Caco-2 (cell line): ENCODE data around the gene ZBTB5. TPM values are rescaled to one million over a fixed set of nuclear protein-coding genes. Genes with fewer than 3 reads are reported as not detected.
"Not testable (repeated sequence)": the region's sequence is repeated elsewhere in the genome, so short reads cannot be mapped to it uniquely, and the experiment has no call there.

Experiments used
- BruUV-seq: library from RNA; stranded (reverse); fragments of 400-500 nt; replicated peaks from 2 replicates; lab custom pipeline; 2021; lab: Mats Ljungman, UMichigan
- CTCF ChIA-PET: fragments of 300-600 bp; sonication (Branson Sonifier 250); formaldehyde crosslinking; loops from one replicate; lab custom pipeline; 2022; ENCODE audit warnings: antibody characterized with exemption; lab: Charles Lee
- POLR2A ChIA-PET: fragments of 300-600 bp; sonication (Branson Sonifier 250); formaldehyde crosslinking; loops from one replicate; lab custom pipeline; 2022; ENCODE audit warnings: antibody characterized with exemption; lab: Charles Lee
- DNase-seq, 2 experiments: peaks; one replicate each; pipeline versions ENCODE4 v3.0.0 to v3.0.0-alpha.2; 2020 to 2022
- H3K27me3 ChIP-seq: replicated peaks from 2 replicates; pipeline ENCODE4 v1.6.0; 2011; ENCODE audit warnings: low read length; ENCODE audit not compliant: control insufficient read depth, insufficient read depth
- H3K36me3 ChIP-seq: 2 replicates; pipeline ENCODE4 v1.5.1; 2011; ENCODE audit warnings: low read length; ENCODE audit not compliant: control insufficient read depth, insufficient read depth
- H3K4me1 ChIP-seq: fragments of 250-450 bp; sonication (Bioruptor Pico); 2 replicates; pipeline ENCODE4 v1.5.1; 2020; ENCODE audit warnings: mild to moderate bottlenecking
- H3K4me3 ChIP-seq: 2 replicates; pipeline ENCODE4 v1.5.1; 2011; ENCODE audit warnings: low read depth, mild to moderate bottlenecking, control low read depth, low read length
- H3K9me3 ChIP-seq: fragments of 250-450 bp; sonication (Bioruptor Pico); 2 replicates; pipeline ENCODE4 v1.5.1; 2020; ENCODE audit warnings: mild to moderate bottlenecking, moderate library complexity
- H3K27ac Mint-ChIP-seq: one replicate; pipeline ENCODE4 v1.8.0; 2022; ENCODE audit warnings: mixed read lengths; ENCODE audit not compliant: unreplicated experiment
- H3K27me3 Mint-ChIP-seq: one replicate; pipeline ENCODE4 v1.8.0; 2022; ENCODE audit warnings: mixed read lengths; ENCODE audit not compliant: insufficient read depth, unreplicated experiment
- H3K36me3 Mint-ChIP-seq: one replicate; pipeline ENCODE4 v1.8.0; 2022; ENCODE audit warnings: mild to moderate bottlenecking, mixed read lengths; ENCODE audit not compliant: insufficient read depth, unreplicated experiment
- H3K4me1 Mint-ChIP-seq: one replicate; pipeline ENCODE4 v1.8.0; 2022; ENCODE audit warnings: low read depth, mixed read lengths; ENCODE audit not compliant: unreplicated experiment
- H3K4me3 Mint-ChIP-seq: one replicate; pipeline ENCODE4 v1.8.0; 2022; ENCODE audit warnings: mild to moderate bottlenecking, moderate library complexity, mixed read lengths; ENCODE audit not compliant: unreplicated experiment
- H3K9me3 Mint-ChIP-seq: one replicate; pipeline ENCODE4 v1.8.0; 2022; ENCODE audit warnings: mixed read lengths; ENCODE audit not compliant: unreplicated experiment
- CTCF ChIP-seq, 2 experiments: fragments of 200-600 bp in 1 of 2; IDR thresholded peaks; 1 replicate in 1 of 2; 2 replicates in 1 of 2; pipeline versions ENCODE4 v1.5.1 to v1.8.0; 2011 to 2022; ENCODE audit warnings: antibody characterized with exemption in 1 of 2, control low read depth in 1 of 2, inconsistent platforms in 1 of 2, low read depth in 1 of 2, low read length in 1 of 2, mild to moderate bottlenecking in 1 of 2, moderate library complexity in 1 of 2; ENCODE audit not compliant: insufficient read depth in 1 of 2, severe bottlenecking in 1 of 2, unreplicated experiment in 1 of 2
- intact Hi-C: fragments of 100-400 bp; cut with micrococcal nuclease; formaldehyde crosslinking; loops from one replicate; pipeline ENCODE4 v1.10.0; 2022; ENCODE audit not compliant: unreplicated experiment
- total RNA-seq: library from RNA; stranded (reverse); gene quantifications from 2 replicates; pipeline ENCODE4 v1.2.3, GENCODE V29; 2022

ZBTB5 gene
- total RNA-seq, 1 experiment from 2014 or later: 13.2 TPM

DNA sequence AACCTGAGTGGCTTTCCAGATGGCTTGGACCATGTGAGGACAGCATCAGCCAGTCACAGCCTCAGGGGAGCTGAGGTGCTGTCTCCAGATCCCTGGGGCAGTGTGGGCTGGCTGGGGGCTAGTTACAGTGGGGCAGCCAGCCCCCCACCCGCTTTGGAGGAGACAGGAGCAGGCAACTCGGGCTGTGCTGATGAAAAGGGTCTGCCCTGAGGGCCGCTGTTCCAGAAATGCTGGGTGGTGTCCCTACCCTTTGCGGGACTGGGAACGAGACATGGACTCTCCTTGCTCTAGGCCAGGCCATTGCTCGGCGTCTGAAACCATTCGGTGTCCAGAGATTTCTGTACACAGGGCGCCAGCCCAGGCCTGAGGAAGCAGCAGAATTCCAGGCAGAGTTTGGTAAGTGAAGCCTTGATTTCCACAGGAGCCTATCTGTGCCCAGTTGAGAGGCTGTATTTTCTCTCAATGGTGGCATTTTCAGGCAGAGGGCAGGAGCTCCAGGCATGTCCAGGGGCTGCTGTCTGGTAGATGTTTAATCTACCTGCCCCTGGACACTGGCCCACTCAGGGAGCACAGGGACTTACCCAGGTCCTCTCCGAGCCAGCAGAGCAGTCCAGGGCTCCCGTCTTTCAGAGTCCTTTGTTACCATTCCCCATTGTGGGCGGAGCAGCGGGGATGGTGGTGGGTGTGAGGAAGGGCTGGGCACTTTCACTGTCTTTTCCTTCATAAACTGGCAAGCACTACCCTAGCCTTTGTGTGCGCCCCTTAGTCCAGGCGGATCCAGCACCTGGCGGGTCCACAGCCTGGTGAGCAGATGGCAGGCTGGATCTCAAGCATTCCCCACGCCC is 35.6 kb downstream of the ZBTB5 start:
- Histone ChIP-seq H3K4me1 (peaks cover 7% of the 10 kb centered on the region; the same call in 1 of the 2 replicates), H3K27me3 (no peaks in the 10 kb centered on the region), H3K9me3 (no peaks in the 10 kb centered on the region), H3K36me3 (peaks cover 6% of the 10 kb centered on the region), H3K4me3 (no peak overlapping the region)
- Mint-ChIP-seq H3K36me3 (peaks cover 64% of the 10 kb centered on the region), H3K4me1 (no peaks in the 10 kb centered on the region), H3K4me3 (no peak overlapping the region), H3K27ac (no peak overlapping the region), H3K27me3 (no peaks in the 10 kb centered on the region), H3K9me3 (no peaks in the 10 kb centered on the region)
- intact Hi-C loops: loop anchor here (2.0 kb wide), 1 partner anchor 15 kb away; no protein-coding TSS in a partner anchor
- DNase-seq: no peak
- ChIA-PET POLR2A (interaction anchor here (0.6 kb wide), 1 partner anchor 22 kb away, joined by 4 read pairs; no protein-coding TSS in a partner anchor), CTCF (interaction anchor here (0.9 kb wide), 1 partner anchor 562 kb away, joined by 3 read pairs; no protein-coding TSS in a partner anchor)
- BruUV-seq: no TSS peak
- TF ChIP-seq CTCF (IDR thresholded peaks at IDR 0.05; ENCODE audit: insufficient read depth in 1 of 2, low read depth in 1 of 2, low read length in 1 of 2, severe bottlenecking in 1 of 2, unreplicated experiment in 1 of 2): no peak

- Histone ChIP-seq H3K9me3 (no peaks in the 10 kb centered on the region), H3K36me3 (peaks cover 6% of the 10 kb centered on the region), H3K4me3 (no peak overlapping the region), H3K4me1 (peaks cover 12% of the 10 kb centered on the region; the same call in 1 of the 2 replicates), H3K27me3 (no peaks in the 10 kb centered on the region)
- POLR2A ChIA-PET: interaction anchor here (0.5 kb wide), 1 partner anchor 23 kb away, joined by 3 read pairs; no protein-coding TSS in a partner anchor
- no peak for TF ChIP-seq CTCF (IDR thresholded peaks at IDR 0.05; ENCODE audit: insufficient read depth in 1 of 2, low read depth in 1 of 2, low read length in 1 of 2, severe bottlenecking in 1 of 2, unreplicated experiment in 1 of 2)
- peaks cover 53% of the 10 kb centered on the region for H3K36me3 Mint-ChIP-seq
- peaks cover 7% of the 10 kb centered on the region for H3K4me1 Mint-ChIP-seq
- H3K27ac Mint-ChIP-seq: no peak overlapping the region
- no peak overlapping the region for H3K4me3 Mint-ChIP-seq
- no peak for DNase-seq
- no peaks in the 10 kb centered on the region for H3K9me3 Mint-ChIP-seq
- CTCF ChIA-PET: no interaction called here
- intact Hi-C loops: no loop called here
- no peaks in the 10 kb centered on the region for H3K27me3 Mint-ChIP-seq
- no TSS peak for BruUV-seq
Measured at GRCh38 chr9:37428345-37428744, 36.9 kb downstream of the ZBTB5 start.

- Histone ChIP-seq H3K9me3 (no peaks in the 10 kb centered on the region), H3K4me1 (peaks cover 15% of the 10 kb centered on the region; the same call in 1 of the 2 replicates), H3K4me3 (no peak overlapping the region), H3K27me3 (no peaks in the 10 kb centered on the region), H3K36me3 (peaks cover 6% of the 10 kb centered on the region)
- H3K9me3 Mint-ChIP-seq: no peaks in the 10 kb centered on the region
- no peak overlapping the region for H3K27ac Mint-ChIP-seq
- ChIA-PET POLR2A (no interaction called here), CTCF (no interaction called here)
- no peak overlapping the region for H3K4me3 Mint-ChIP-seq
- no peak for TF ChIP-seq CTCF (IDR thresholded peaks at IDR 0.05; ENCODE audit: insufficient read depth in 1 of 2, low read depth in 1 of 2, low read length in 1 of 2, severe bottlenecking in 1 of 2, unreplicated experiment in 1 of 2)
- BruUV-seq: no TSS peak
- DNase-seq: no peak
- peaks cover 11% of the 10 kb centered on the region for H3K4me1 Mint-ChIP-seq
- H3K36me3 Mint-ChIP-seq: peaks cover 38% of the 10 kb centered on the region
- intact Hi-C loops: no loop called here
- no peaks in the 10 kb centered on the region for H3K27me3 Mint-ChIP-seq
Measured at GRCh38 chr9:37426846-37427245, 38.4 kb downstream of the ZBTB5 start.

DNA sequence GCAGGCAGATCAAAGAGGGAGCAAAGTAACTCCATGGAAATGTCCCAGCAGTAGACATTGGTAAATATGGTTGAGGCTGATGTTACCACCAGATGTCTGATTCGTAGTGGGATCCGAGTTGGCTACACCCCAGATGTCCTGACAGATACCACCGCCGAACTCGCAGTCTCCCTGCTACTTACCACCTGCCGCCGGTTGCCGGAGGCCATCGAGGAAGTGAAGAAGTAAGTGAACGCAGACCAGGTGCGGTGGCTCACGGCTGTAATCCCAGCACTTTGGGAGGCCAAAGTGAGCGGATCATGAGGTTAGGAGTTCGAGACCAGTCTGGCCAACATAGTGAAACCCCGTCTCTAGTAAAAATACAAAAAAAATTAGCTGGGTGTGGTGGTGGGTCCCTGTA is 38.8 kb downstream of the ZBTB5 start:
- peaks cover 20% of the 10 kb centered on the region; the same call in 1 of the 2 replicates for H3K4me1 ChIP-seq
- CTCF ChIA-PET, H3K27ac Mint-ChIP-seq, H3K27me3 ChIP-seq, H3K36me3 ChIP-seq, BruUV-seq, DNase-seq, H3K9me3 ChIP-seq, H3K4me3 Mint-ChIP-seq, intact Hi-C loops, H3K4me3 ChIP-seq, POLR2A ChIA-PET, H3K9me3 Mint-ChIP-seq, H3K27me3 Mint-ChIP-seq: not testable (repeated sequence)
- Mint-ChIP-seq H3K36me3 (peaks cover 34% of the 10 kb centered on the region), H3K4me1 (peaks cover 13% of the 10 kb centered on the region)
